Measurements from ENCODE around the gene SEC14L1.
A peak's percentile ranks its signal among the peaks of the same experiment; 100 is the strongest.
"Not testable (repeated sequence)": the region's sequence is repeated elsewhere in the genome, so short reads cannot be mapped to it uniquely, and the experiment has no call there.

SEC14L1 gene

DNA sequence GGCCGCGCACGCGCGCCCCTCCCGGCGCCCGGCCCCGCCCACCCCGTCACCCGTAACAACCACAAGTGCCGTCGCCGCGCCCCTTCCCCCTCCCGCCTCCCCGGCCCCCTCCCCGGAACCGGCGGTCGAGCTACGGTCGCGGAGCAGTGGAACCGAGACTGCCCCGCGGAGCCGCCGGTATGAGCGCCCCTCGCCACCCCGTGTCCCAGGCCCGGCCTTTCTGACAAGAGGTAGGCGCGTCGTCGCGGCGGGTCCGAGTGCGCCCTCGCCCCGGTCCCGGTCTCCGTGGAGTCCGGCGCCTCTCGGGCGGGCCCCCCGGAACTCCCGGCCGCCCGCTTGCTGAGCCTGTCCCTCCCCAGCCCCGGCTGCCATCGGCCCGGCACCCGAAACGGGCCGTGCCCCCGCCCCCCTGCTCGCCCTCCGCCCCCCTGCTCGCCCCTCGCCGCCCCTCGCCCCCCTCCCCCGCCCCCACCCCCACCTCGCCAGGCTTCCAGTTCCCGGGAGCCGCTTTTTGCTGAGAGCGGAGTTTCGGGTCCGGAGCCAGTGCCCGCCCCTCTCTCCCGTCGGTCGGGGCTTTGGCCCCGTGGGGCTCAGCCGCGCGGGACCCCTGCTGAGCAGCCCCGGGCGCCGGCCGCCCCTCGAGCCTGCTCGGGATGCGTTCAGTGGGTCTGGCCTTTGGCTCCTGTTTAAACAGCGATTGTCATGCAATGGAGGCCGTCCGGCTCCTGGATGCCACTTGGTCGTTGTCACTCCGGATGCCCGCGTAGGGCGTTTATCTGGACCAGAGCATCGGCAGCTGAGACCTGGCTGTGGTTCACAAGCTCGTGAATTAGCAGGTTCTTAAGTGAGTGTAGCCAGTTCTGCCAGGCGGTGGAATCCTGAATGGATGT is at the start of gene SEC14L1:
SEC14L1 (plus strand) TSS at position 92 of the 890 bp plus-strand sequence. CDS start 2,628 bp downstream, outside the sequence.
- peak; percentile 50 for DNase-seq

DNA sequence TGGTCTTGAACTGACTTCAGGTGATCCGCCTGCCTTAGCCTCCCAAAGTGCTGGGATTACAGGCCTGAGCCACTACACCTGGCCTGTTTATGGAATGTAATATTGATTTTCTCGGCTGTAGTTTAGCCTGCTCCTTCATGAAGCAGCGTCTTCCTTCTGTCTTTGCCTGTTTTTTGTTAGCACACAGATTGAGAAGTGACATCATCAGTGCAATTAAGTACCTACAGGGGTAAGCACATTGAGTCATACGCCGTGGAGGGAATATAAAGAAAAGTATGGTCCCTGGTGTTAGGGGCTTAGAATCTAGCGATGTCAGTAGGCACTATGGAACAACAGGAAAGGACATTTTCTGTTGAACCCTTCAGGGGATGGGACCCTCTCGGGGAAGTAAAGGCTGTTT is 48.7 kb upstream of the SEC14L1 start:
- no peak for DNase-seq

DNA sequence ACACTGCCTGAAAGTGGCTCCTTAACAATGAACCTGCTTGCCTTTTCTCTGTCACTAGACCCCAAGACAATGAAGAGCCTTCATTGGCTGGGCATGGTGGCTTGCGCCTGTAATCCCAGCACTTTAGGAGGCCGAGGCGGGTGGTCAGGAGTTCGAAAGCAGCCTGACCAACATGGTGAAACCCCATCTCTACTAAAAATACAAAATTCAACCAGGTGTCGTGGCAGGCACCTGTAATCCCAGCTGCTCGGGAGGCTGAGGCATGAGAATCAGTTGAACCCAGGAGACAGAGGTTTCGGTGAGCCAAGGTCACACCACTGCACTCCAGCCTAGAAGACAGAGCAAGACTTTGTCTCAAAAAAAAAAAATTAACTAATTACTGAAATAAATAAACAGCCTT is 45.3 kb upstream of the SEC14L1 start:
- DNase-seq = no peak

DNA sequence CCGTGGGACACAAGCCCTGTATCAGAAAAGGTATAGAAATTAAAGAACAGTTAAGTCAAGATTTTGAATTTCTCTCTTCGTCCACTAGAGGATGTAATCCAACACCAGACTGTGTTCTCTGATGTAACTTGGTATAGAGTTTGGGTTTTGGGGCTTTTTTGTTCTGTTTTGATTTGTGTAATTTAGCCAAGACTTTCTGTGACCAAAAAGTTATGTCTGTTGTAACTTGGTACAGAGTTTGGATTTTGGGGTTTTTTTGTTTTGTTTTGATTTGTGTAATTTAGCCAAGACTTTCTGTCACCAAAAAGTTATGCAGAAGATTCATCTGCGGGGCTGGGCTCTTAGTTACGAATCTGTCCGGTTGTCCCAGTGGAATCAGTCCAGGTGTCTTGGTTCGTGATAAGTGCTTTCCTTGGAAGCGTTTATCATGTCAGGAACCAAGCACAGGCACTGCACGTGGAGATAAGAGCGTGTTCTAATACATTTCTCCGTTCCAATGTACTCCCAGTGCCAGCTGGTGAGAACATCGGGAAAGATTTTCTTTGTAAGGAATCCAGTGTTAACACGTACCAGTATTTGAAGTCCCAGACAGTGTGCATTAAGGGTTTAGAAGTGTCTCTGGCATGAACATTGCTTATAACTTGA is 44.1 kb upstream of the SEC14L1 start:
- no peak for DNase-seq

DNA sequence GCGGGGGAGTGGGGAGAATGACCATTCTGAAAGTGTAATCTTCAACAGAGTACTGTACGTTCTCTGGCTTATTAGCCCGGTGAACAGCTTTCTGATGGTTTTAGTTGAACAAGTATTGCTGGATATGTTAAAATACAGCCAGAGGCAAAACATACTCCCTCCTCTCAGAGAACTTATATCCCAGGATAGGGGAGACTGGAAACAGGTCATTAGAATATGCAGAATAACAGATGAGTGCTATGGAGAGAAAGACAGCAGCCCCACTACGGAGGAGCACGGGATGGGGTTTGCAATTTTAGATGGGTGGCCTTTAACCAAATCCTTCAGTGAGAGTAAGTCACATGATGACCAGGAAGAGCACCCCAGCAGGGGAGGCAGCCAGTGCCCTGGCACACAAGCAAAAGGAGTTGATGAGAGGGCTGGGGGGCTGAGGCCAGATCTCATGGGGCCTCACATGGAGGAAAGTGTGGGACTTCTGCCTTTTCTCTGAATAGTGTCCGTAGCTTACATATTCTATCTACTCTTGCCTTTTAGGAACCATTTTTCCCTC is 43.1 kb upstream of the SEC14L1 start:
- DNase-seq = no peak

DNA sequence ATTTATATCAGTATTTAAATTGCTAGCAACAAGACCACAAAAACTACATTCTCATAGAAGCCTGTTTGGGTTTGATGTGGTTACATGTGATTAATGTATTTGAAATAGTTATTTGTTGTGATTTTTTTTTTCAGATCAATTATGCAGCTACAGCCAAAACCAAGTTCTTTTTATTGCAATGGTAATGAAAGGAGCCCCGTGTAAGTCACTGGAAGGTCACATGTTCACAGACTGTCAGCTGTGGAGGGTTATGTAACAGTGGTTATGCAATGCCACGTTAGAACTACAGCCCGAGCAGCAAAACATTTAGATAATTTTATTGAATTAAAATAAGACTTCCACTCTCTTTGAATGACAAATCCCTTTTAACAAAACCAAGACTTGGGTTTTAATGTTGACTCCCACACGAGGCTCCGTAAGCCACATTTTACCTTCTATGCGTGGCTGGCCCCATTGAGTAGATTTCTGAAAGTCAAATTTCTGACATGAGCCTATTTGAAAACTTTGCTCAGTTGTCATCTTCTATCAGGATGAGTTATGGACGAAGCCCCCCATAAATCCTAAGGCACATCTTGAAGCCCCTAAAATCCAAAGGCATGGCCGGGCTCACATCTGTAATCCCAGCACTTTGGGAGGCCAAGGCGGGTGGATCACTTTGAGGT is 41.8 kb upstream of the SEC14L1 start:
- DNase-seq = no peak

DNA sequence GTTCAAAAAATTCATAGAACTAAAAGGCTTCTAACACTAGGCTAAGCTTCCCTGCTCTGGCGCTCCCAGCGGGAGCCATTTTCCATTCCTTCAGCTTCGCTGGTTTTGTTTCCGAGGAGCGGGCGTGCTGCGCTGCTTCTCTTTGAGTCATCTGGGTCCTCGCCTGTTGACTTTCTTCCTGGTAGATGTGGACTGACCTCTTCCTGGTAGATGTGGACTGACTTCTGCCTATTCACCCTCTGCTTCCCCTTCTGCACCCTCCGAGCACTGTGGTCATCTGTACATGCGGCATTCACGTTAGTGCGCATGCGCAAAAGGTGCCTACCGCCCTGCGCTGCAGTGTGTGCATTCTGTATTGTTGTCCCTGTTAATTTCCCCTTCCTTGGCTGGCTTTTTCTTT is 40.8 kb upstream of the SEC14L1 start:
- DNase-seq = no peak

DNA sequence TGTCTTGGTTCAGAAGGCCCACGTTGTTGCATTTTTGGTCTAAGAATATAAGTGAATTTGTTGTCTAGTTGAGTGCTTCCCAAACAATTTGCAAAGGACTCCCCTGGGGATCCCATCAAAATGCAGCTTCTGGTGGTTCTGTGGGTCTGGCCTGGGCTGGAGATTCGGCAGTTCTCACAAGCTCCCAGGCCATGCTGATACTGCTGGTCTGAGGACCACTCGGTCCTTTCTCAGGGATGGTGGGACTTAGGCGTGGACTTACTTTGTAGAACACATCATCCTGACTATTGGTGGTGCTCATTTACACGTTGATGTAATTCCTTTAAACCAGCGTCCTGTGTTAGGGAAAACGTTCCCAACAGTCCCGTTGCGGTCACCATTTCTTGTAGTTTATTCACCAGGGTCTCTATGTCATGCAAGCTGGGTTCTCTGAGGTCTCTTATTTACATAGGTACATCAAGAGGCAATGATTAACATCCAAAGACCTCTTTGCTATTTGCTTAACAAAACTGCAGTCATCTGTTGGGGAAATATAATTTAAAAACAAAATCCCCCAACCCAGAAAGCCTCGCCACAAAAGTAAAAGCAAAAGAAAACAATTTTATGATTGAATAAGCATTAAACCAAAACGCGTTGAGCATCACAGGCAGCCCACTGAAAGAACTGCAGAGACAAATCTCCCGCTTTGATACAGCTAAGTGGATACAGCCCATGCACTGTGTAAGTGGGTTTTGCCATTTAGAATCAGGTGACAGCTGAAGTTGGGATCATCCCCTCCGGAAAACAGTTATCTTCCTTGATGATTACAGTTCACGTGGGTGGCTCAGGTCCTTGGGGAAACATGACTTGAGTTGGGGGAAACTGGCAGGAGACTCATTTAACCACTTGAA is 39.0 kb upstream of the SEC14L1 start:
- no peak for DNase-seq

DNA sequence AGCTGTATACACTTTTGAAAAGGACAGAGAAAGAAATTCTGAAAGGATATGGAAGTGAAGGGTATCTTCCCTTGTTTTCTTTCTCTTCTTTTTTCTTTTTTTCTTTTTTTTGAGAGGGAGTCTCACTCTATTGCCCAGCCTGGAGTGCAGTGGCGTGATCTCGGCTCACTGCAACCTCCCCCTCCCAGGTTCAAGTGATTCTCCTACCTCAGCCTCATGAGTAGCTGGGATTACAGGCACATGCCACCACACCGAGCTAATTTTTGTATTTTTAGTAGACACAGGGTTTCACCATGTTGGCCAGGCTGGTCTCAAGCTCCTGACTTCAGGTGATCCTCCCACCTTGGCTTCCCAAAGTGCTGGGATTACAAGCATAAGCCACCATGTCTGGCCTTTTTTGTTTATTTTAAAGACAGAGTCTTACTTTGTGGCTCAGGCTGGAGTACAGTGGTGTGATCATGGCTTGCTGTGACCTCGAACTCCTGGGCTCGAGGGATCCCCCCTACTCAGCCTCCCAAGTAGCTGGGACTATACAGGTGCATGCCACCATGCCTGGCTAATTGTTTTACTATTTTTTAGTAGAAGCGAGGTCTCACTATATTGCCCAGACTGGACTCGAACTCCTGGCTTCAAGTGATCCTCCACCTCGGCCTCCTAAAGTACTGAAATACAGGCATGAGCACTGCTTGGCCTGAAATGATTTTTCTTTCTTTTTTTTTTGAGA is 38.2 kb upstream of the SEC14L1 start:
- not testable (repeated sequence) for DNase-seq

DNA sequence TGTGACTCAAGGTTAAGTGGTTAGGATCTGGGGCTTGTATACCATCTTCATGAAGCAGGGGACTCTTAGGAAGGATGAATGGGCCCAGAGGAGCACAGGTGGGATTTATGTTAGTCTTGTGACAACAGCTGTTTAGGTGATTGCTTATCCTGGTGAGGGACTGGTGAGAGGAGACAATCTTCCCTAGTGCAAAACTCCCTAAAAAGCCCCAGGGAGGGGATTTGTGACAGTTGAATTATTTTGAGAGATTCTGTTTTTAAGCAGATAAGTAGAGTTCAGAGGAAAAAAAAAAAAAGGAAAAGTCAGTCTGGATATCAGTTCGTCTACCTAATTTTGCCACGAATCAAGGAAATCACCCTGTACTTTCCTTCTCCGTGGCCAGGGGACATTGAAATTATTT is 35.1 kb upstream of the SEC14L1 start:
- DNase-seq = no peak

DNA sequence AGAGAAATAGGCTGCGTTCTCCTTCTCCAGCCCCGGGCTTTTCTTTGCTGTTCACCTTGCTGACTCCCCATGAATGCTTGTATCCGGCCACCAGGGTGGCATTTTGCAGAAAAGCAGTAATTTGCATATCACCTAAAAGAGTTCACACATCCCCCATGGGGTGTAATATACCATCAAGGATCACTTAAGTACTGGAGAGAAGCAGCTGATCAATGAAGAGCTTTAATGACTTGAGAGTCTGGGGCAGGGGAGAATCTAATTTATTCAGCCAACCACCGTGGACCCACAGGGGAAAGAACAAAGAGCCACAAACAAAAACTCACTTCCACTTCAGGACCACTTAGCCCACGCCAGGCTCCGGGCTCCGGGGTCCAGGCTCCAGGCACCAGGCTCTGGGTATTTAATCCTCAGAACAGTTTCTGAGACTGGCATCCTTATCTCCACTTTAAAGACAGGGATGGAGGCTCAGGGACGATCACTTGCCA is 33.9 kb upstream of the SEC14L1 start:
- no peak for DNase-seq

DNA sequence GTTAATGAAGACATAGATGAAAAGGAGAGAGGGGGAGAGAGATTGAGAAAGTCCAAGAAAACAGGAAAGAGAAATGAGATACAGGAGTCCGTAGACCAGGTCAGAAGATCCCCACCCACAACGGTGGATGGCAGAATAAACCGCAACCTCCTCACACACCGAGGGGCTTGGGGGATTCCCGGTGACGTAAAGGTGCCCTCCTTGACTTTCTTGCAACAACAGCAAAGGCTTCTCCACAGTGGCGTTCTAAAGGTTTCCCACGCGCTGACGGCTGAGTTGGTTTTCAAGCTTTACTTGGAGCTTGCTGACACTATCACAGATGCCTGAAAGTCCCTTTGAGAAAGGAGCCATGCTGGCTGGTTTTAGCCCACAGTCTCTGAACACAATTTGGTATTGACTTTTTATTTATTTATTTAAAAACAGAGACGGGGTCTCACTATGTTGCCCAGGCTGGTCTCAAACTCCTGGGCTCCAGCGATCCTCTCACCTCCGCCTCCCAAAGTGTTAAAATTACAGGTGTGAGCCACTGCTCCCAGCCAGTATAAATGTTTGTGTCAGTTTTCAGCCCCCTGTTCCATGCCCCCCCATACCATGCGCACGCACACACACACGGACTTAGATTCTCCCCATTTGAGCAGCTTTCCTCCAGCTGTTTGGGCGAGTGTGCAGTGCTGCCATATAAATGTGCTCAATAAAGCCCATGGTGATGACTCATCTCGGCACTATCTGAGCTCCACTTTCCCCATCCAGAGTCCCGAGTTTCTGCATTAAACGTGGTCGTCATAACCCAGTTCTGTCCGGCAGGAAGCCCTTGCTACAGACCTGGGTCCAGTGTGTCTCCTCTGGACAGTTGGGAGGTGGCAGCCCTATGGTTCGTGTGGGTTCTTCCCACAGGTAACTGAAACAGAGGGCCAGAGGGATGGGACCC is 33.0 kb upstream of the SEC14L1 start:
- no peak for DNase-seq

DNA sequence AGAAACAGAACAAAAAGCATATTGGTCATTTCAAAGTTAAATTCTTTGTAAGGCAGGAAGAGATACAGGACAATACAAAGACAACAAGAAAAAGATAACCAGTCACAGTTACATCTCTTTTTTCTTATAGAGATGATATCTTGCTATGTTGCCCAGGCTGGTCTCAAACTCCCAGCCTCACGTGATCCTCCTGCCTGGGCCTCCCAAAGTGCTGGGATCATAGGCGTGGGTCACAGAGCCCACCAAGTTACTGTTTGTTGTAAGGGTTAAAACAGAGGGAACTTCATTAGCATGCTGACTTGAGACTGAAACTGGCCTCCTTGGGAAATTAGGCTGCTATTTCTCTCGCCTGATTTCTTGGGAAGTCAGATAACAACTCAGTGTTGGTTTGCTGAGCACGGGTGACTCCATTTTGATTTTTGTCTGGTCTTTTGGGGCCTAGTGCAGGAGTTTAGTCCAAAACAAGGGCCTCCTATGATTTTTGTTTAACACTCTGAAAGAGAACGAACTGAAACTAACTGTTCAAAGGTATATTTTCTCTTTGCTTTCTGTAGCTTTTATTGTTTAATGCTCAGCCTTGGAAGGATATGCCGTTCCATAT is 31.5 kb upstream of the SEC14L1 start:
- no peak for DNase-seq

DNA sequence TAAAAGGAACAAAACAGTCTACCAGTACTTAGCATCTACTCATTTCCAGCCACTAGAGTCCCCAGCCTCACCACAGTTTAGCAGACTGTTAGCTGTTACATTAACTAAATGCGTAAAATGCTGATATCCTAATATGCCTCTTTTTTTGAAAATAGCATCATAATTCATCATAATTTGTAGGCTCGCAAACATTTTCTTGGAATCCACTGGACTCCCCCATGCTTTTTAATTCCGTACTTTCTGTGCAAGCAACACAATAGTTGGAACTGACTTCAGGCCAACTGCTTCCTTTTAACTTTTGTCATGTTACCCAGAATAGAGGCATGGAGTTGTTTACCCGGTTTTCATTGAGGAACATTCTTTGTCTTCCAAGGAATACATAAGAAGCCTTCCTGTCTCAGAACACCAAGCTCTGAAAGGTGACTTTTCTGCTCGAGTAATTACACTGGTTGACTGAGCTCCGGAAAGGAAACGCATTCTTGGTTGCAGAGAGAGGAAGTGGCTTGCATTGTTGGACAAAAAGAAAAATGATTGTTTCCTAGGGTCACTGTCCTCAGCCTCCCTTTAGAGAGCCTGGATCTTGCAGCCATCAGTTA is 30.9 kb upstream of the SEC14L1 start:
- DNase-seq = no peak

DNA sequence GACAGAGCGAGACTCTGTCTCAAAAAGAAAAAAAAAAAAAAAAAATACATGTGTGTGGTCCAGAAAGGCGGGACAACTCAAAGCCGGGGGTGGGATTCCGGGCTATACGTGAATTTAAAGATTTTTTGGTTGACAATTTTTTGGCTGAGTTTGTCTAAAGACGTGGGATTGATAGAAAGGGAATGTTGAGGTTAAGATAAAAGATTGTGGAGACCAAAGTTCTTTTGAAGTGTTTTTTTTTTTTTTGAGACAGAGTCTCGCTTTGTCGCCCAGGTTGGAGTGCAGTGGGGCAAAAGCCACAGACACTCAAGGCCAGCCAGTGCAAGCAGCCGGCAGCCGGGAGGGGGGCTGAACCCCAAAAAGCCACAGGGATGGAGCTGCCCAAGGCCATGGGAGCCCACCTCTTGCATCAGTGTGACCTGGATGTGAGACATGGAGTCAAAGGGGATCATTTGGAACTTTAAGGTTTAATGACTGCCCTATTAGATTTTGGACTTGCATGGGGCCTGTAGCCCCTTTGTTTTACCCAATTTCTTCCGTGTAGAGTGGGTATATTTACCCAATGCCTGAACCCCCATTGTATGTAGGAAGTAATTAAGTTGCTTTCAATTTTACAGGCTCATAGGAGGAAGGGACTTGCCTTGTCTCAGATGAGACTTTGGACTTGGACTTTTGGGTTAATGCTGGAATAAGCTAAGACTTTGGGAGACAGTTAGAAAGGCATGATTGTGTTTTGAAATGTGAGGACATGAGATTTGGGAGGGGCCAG is 29.4 kb upstream of the SEC14L1 start:
- DNase-seq = not testable (repeated sequence)

DNA sequence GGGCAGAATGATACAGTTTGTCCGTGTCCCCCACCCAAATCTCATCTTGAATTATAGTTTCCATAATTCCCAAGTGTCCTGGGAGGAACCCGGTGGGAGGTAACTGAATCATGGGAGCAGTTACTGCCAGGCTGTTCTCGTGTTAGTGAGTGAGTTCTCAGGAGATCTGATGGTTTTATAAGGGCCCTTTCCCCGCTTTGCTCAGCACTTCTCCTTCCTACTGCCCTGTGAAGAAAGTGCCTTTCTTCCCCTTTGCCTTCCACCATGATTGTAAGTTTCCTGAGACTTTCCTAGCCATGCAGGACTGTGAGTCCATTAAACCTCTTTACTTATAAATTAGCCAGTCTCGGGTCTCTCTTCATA is 28.9 kb upstream of the SEC14L1 start:
- DNase-seq = no peak

DNA sequence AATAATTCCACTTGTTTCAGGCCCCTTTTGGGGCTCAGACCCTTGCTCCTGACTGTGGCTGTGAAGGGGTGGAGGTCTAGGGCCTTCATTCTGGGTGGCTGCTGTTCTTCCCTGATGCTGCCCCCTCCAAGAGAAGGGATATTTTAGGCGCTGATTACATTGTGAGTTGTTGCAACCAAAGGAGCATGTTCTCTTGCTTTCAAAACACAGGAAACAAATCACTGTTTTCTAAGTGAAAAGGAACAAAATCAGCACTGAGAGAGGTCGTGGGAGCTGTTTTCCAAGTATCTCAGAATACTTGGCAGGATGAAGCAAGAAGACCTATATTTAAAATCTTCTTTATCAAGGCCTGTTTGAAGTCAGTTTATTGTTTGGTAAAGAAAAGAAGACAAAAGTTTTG is 25.3 kb upstream of the SEC14L1 start:
- no peak for DNase-seq

DNA sequence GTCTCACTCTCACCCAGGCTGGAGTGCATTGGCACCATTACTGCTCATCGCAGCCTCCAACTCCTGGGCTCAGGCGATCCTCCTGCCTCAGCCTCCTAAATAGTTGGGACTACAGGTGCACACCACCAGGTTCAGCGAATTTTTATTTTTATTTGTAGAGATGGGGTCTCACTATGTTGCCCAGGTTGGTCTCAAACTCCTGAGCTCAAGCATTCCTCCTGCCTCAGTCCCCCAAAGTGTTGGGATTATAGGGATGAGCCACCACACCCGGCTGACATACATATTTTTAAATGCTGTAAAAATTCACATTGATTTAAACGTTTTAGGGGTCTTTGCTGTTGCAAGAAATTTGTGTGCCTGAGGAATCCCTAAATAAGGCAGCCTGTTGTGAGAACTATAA is 24.8 kb upstream of the SEC14L1 start:
- DNase-seq = no peak

DNA sequence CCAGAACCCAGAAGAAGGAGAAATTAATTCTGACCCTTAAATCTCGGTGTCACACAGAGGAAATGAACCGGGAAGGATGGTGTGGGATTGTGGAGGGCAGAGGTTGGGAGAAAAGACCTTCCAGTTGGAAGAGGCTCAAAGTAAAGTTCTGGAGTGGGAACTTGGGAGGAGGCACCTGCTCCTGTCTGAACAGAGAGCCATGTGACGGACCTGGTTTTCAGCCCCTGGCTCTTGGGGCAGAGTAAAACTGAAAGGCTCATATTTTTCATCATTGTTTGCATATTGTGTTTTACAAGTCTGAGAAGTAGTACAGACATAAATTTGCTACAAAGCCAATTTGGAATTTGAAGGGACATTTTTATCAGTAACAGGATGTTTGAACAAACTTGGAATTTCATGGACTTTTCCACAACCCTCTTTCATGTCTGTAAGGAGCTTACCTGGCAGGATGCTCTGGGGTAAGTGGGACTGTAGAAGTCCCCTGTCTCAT is 24.4 kb upstream of the SEC14L1 start:
- no peak for DNase-seq
